Progenitor cell of endocrine pancreas (in vitro differentiated cells): ENCODE results near the gene PRF1. TPM values are rescaled to one million over a fixed set of nuclear protein-coding genes. Genes with fewer than 3 reads are reported as not detected.

ENCODE experiments used
- DNase-seq: peaks from one replicate; pipeline ENCODE4 v3.0.0; 2021; ENCODE audit warnings: low spot score; ENCODE audit not compliant: unreplicated experiment
- H3K27ac Mint-ChIP-seq: 2 replicates; pipeline ENCODE4 v1.8.0; 2021; ENCODE audit warnings: mild to moderate bottlenecking, moderate library complexity, mixed read lengths
- H3K27me3 Mint-ChIP-seq: 2 replicates; pipeline ENCODE4 v1.8.0; 2021; ENCODE audit warnings: mixed read lengths
- H3K36me3 Mint-ChIP-seq: 2 replicates; pipeline ENCODE4 v1.8.0; 2022; ENCODE audit warnings: mixed read lengths; ENCODE audit not compliant: insufficient read depth
- H3K4me1 Mint-ChIP-seq: 2 replicates; pipeline ENCODE4 v1.8.0; 2021; ENCODE audit warnings: low read depth, mixed read lengths
- H3K4me3 Mint-ChIP-seq: 2 replicates; pipeline ENCODE4 v1.8.0; 2021; ENCODE audit warnings: low read depth, mild to moderate bottlenecking, moderate library complexity, mixed read lengths
- H3K9me3 Mint-ChIP-seq: 2 replicates; pipeline ENCODE4 v1.8.0; 2021; ENCODE audit warnings: low read depth, mixed read lengths
- total RNA-seq: library from RNA; stranded (reverse); gene quantifications from 2 replicates; pipeline ENCODE4 v1.2.1, GENCODE V29; 2021
- TF ChIP-seq, protein P1 (sequence below): fragments of 200-600 bp; sonication (generic); IDR thresholded peaks from one replicate; pipeline ENCODE4 v1.5.0; 2021; ENCODE audit warnings: antibody characterized with exemption, mild to moderate bottlenecking; ENCODE audit not compliant: unreplicated experiment

PRF1 gene
- total RNA-seq, 1 donor from 2014 or later, result not detected

DNA sequence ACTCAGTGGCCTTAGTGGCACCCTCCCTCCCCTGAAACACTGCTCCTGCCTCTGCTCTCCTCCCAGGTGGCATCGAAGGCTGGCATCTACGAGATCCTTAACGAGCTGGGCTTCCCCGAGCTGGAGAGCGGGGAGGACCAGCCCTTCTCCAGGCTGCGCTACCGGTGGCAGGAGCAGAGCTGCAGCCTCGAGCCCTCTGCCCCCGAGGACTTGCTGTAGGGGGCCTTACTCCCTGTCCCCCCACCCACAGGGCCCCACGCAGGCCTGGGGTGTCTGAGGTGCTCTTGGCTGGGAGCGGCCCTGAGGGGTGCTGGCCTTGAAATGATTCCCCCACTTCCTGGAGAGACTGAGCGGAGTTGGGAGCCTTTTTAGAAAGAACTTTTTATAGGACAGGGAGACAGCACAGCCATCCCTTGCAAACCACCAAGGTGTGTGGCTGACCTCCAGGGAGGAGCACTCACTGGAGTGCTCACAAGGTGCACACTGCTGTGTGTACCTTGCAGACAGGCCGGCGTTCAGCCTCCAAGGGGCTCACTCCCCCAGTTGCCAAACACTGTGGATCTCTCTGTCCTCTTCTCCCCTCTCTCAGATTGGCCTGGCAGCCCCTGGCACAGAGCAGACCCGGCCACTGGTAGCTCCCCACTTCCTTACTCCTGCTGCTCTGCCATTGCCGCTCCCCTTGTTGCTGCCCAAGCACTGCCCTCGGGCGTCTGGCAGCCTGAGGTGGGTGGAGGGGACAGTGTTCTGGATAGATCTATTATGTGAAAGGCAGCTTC is 35.8 kb downstream of the PRF1 start:
- Mint-ChIP-seq H3K27ac (peak overlapping the region; percentile 52), H3K4me3 (no peak overlapping the region), H3K27me3 (no peaks in the 10 kb centered on the region), H3K36me3 (no peaks in the 10 kb centered on the region), H3K4me1 (no peaks in the 10 kb centered on the region), H3K9me3 (no peaks in the 10 kb centered on the region)
- TF ChIP-seq, protein P1, sequence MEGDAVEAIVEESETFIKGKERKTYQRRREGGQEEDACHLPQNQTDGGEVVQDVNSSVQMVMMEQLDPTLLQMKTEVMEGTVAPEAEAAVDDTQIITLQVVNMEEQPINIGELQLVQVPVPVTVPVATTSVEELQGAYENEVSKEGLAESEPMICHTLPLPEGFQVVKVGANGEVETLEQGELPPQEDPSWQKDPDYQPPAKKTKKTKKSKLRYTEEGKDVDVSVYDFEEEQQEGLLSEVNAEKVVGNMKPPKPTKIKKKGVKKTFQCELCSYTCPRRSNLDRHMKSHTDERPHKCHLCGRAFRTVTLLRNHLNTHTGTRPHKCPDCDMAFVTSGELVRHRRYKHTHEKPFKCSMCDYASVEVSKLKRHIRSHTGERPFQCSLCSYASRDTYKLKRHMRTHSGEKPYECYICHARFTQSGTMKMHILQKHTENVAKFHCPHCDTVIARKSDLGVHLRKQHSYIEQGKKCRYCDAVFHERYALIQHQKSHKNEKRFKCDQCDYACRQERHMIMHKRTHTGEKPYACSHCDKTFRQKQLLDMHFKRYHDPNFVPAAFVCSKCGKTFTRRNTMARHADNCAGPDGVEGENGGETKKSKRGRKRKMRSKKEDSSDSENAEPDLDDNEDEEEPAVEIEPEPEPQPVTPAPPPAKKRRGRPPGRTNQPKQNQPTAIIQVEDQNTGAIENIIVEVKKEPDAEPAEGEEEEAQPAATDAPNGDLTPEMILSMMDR, result no peak
- DNase-seq, result no peak

DNA sequence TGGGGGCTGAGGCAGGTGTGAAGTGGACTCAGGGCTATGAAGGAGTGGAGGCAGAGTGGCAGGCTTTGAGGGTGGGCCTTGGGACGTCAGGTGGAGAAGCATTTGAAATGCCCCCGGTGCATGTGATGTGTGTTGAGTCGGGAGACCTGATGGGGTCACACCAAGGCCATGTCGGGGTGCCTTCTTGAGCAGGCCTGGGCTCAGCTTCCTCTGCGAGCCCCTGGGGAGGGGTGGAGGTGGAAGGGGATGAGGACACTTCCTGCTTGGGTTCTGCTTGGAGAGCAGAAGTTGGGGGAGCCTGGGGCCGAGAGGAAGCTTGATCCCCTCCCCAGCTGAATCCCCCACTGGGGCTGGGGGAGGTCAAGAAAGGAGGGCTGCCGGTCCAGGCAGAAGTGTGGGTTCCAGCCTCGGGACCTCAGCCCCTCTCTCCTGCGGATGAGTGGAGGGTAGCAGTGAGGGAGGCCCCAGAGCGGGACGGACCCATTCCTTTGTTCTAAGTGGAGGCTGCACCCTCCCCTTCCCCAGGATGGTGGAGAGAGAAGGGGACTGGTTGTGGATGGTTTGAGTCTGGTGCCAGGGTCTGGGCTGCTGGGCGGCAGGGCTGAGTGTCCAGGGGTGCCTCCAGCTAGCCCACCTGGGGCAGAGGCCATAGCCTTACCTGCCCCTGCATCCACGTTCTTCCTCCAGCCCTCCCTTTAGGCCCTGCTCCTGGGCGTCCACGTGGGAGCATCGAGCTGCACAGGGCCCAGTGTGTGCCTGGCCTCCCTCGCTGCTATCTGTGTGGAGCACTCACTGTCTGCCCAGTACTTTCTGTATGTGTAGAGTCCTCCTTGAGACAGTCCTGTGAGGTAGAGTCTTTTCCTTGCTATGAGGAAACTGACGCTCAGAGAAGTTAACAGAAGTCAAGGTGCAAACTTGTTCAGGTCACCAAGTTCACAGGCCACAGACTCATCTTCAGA is 36.7 kb downstream of the PRF1 start:
- H3K27ac Mint-ChIP-seq, result peak overlapping the region; percentile 59
- H3K9me3 Mint-ChIP-seq, result no peaks in the 10 kb centered on the region
- H3K36me3 Mint-ChIP-seq, result no peaks in the 10 kb centered on the region
- DNase-seq, result no peak
- no peaks in the 10 kb centered on the region for H3K27me3 Mint-ChIP-seq
- H3K4me3 Mint-ChIP-seq, result no peak overlapping the region
- TF ChIP-seq, protein P1, result no peak
- no peaks in the 10 kb centered on the region for H3K4me1 Mint-ChIP-seq

GRCh38 chr10:70564901-70565351 is 37.6 kb downstream of the PRF1 start:
- Mint-ChIP-seq H3K27me3 (no peaks in the 10 kb centered on the region), H3K4me1 (no peaks in the 10 kb centered on the region), H3K4me3 (no peak overlapping the region), H3K27ac (no peak overlapping the region), H3K36me3 (no peaks in the 10 kb centered on the region), H3K9me3 (no peaks in the 10 kb centered on the region)
- DNase-seq, result no peak
- TF ChIP-seq, protein P1, result no peak

GRCh38 chr10:70564113-70564725 is 38.3 kb downstream of the PRF1 start:
- Mint-ChIP-seq H3K36me3 (no peaks in the 10 kb centered on the region), H3K27ac (no peak overlapping the region), H3K4me1 (peaks cover 3% of the 10 kb centered on the region), H3K27me3 (peaks cover 3% of the 10 kb centered on the region), H3K4me3 (no peak overlapping the region), H3K9me3 (no peaks in the 10 kb centered on the region)
- no peak for DNase-seq
- TF ChIP-seq, protein P1, result no peak

GRCh38 chr10:70563230-70563629 is 39.3 kb downstream of the PRF1 start:
- Mint-ChIP-seq H3K27me3 (peaks cover 7% of the 10 kb centered on the region), H3K27ac (no peak overlapping the region), H3K36me3 (no peaks in the 10 kb centered on the region), H3K4me1 (peaks cover 11% of the 10 kb centered on the region), H3K4me3 (no peak overlapping the region), H3K9me3 (no peaks in the 10 kb centered on the region)
- DNase-seq, result no peak
- TF ChIP-seq, protein P1, result no peak
